Thyroid gland (tissue), 4 donors: ENCODE results near the gene ST7.

Source experiments
- CTCF ChIP-seq, 6 experiments: fragments of 200-600 bp in 3 of 6; fragments of 450-650 bp in 3 of 6; sonication (generic) in 3 of 6; IDR thresholded peaks; one replicate each; pipeline ENCODE4 v1.5.1; 2016 to 2019; ENCODE audit warnings: antibody characterized with exemption in 6 of 6, mild to moderate bottlenecking in 2 of 6, inconsistent platforms in 1 of 6, moderate library complexity in 1 of 6
- POLR2A ChIP-seq, 2 donors: fragments of 450-650 bp; IDR thresholded peaks; one replicate each; pipeline ENCODE4 v1.6.1; 2017; ENCODE audit warnings: antibody characterized with exemption in 2 of 2, mild to moderate bottlenecking in 2 of 2, moderate library complexity in 1 of 2

GRCh38 chr7:117200132-117200531 is 246.8 kb downstream of the ST7 start:
- no peak for TF ChIP-seq CTCF (IDR thresholded peaks at IDR 0.05)
- no peak for TF ChIP-seq POLR2A (IDR thresholded peaks at IDR 0.05)
